Measurements from ENCODE around the gene MFNG. TPM values are rescaled to one million over a fixed set of nuclear protein-coding genes. Genes with fewer than 3 reads are reported as not detected.

The MFNG gene, protein sequence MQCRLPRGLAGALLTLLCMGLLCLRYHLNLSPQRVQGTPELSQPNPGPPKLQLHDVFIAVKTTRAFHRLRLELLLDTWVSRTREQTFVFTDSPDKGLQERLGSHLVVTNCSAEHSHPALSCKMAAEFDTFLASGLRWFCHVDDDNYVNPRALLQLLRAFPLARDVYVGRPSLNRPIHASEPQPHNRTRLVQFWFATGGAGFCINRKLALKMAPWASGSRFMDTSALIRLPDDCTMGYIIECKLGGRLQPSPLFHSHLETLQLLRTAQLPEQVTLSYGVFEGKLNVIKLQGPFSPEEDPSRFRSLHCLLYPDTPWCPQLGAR
- 125 and 173 TPM in 2 replicates for total RNA-seq

DNA sequence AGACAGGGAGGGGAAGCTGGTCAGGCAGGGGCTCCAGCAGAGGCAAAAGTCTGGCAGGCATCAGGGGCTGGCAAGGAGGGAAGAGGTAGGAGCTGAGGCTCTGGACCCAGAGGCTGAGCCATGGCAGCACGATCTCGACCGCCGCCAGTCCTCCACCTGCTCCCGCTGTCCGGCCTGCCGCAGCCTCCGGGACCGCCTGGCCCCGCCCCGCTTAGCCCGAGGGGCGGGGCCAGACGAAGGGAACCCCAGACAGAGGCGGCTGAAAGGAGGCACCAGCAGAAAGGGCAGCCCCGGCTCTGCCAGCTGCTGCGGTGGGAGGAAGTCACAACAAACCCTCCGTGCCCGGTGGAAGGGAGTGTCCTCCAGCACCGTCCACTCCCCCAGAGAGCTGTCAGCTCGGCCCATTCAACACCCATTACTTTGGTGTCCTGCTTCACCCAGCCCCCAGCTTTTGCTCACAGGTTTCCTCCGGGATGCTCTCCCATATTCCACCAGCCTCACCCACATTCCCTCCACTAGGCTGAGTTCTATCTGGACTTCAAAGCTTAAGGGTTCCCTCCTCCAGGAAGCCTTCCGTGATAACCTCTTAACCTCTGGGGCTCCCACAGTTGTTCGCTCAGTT lies at the start of gene MFNG:
TSS of gene MFNG (minus strand) at position 161 of the 622 bp plus-strand sequence. CDS start 207 bp downstream, outside the sequence.

DNA sequence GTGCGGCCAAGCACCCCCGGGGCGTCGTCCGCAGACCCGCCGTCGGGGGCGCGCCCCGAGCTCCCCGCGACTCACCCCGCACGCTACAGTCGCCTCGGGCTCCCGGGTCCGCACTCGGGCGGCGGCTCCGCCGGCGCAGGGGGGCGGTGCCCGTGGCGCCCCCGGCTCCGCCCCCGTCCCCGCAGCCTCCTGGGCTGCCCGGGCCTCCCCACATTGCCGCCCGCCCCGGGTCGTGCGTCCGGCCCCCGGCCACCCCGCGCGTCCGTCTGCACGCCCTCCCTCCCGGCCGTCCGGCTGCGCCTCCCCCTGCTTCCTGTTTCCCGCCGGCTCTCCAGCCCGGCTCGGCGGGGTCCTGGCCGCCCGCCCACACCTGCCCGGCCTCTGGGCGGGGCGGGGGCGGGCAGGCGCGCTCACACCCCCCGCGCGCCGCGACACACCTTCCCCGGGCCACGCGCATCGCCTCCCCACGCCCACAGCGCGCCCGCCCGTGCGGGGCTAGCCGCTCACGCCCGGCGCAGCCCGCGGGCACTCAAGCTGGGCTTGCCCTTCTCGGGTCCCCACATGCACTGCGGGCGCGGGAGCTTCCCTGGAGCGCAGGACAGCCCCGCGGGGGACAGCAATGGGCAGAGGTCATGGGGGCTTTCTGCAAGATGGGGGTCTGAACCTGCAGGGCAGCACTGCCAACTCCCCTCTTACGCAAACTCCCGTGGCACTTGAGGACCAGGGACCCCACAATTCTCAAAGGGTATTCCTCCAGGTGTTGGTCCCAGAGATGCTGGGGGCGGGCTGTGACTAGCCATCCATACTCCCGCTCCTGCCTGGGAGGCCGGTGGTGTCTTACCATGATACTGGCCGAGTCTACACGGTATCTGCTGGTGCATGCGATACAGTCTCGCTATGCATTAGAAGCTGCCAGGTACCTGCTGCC lies 33.3 kb upstream of the MFNG start, which contains the start of gene CARD10:
TSS of gene CARD10 (minus strand) at position 148 of the 928 bp plus-strand sequence. CDS start 215 bp downstream, outside the sequence.

DNA sequence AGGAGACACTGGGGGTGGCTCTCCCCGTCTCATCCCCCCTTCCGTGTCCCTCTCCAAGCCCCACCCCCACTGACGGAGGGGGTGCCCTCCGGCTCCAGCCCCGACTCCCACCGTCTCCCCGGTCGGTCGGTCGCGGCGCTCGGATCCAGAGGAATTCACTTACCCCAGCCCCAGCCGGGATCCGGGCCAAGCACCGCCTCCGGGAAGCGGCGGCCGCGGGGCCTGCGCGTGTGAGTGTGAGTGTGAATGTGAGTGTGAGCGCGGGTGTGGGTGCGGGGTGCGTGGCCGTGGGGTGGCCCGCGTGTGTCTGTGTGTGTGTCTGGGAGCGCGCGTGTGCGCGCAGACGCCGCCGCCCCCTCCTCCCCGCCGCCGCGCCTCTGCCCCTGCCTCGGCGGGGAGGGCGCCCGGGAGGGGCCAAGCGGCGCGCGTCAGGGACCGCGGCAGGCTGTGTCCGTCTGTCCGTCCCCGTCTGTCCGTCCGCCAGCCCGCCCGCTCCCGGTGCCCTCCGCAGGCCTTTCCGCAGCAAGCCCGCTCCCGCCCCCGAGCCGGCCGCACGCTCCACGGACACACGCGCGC lies 59.0 kb downstream of the MFNG start, which contains the start of gene ELFN2:
TSS of gene ELFN2 (minus strand) at position 345 of the 576 bp plus-strand sequence. CDS start 51,945 bp downstream, outside the sequence.

Other genes starting within 250 kb of the MFNG start
- gene RAC2, start 242.1 kb downstream of the MFNG start, total RNA-seq = 61.7 and 84.1 TPM in 2 replicates
- gene CYTH4, start 203.9 kb downstream of the MFNG start, total RNA-seq = 0.13 TPM in 1 of 2 replicates, not detected in the other
- gene ELFN2, start 58.9 kb downstream of the MFNG start, total RNA-seq = under 0.01 TPM in 2 replicates
- 26.9 and 33.2 TPM in 2 replicates for gene CARD10, start 33.0 kb upstream of the MFNG start, total RNA-seq
- gene CDC42EP1, start 74.1 kb upstream of the MFNG start, total RNA-seq = 39.8 and 43.1 TPM in 2 replicates
- not detected in 2 replicates for gene LGALS2, start 93.7 kb upstream of the MFNG start, total RNA-seq
- gene GGA1, start 122.5 kb upstream of the MFNG start, total RNA-seq = 44.1 and 44.8 TPM in 2 replicates
- 0.79 and 0.93 TPM in 2 replicates for gene SH3BP1, start 153.3 kb upstream of the MFNG start, total RNA-seq
- 9.2 and 12.9 TPM in 2 replicates for gene PDXP, start 172.3 kb upstream of the MFNG start, total RNA-seq
- 2,227 and 2,718 TPM in 2 replicates for gene LGALS1, start 189.3 kb upstream of the MFNG start, total RNA-seq
- 21.1 and 23.5 TPM in 2 replicates for gene NOL12, start 200.0 kb upstream of the MFNG start, total RNA-seq
- gene TRIOBP, start 210.7 kb upstream of the MFNG start, total RNA-seq = 83.8 and 88.0 TPM in 2 replicates